H4 (cell line): ENCODE data around the gene MAPKAPK5. TPM values are rescaled to one million over a fixed set of nuclear protein-coding genes. Genes with fewer than 3 reads are reported as not detected.
"Not testable (repeated sequence)": the region's sequence is repeated elsewhere in the genome, so short reads cannot be mapped to it uniquely, and the experiment has no call there.

Experiments used
- DNase-seq: peaks from one replicate; pipeline ENCODE4 v3.0.0-alpha.2; 2015; ENCODE audit warnings: low spot score
- total RNA-seq: library from RNA; depleted of rRNA; stranded (reverse); fragments of >200 nt; shearing (Covaris generic); gene quantifications from 2 replicates; pipeline ENCODE4 v1.2.3, GENCODE V29; 2014; rRNA removed

Gene MAPKAPK5, protein sequence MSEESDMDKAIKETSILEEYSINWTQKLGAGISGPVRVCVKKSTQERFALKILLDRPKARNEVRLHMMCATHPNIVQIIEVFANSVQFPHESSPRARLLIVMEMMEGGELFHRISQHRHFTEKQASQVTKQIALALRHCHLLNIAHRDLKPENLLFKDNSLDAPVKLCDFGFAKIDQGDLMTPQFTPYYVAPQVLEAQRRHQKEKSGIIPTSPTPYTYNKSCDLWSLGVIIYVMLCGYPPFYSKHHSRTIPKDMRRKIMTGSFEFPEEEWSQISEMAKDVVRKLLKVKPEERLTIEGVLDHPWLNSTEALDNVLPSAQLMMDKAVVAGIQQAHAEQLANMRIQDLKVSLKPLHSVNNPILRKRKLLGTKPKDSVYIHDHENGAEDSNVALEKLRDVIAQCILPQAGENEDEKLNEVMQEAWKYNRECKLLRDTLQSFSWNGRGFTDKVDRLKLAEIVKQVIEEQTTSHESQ
- 29.6 and 32.3 TPM in 2 replicates for total RNA-seq

- DNase-seq: peak; percentile 89
Observed at GRCh38 chr12:111841750-111842555, at the start of gene MAPKAPK5. TSS of gene MAPKAPK5 (plus strand) at chr12:111842228. CDS start at chr12:111842734, 506 bp downstream.

DNA sequence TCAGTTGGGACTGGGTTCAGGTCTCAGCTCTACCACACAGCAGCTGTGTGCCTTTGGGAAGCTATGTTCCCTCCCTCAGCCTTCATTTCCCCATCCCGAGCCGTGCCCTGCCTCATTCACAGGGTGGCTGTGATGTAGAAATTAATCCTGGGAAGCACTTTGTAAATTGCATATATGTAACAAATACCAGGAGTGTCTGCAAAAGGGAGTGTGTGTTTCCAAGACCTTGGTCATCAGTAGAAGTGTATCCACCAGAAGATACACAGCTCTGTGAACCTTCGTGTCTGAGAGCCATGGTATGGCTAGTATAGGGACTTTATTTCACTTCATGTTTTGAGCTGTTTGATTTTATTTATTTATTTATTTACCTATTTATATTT, 49.2 kb upstream of the MAPKAPK5 start:
- DNase-seq: no peak

DNA sequence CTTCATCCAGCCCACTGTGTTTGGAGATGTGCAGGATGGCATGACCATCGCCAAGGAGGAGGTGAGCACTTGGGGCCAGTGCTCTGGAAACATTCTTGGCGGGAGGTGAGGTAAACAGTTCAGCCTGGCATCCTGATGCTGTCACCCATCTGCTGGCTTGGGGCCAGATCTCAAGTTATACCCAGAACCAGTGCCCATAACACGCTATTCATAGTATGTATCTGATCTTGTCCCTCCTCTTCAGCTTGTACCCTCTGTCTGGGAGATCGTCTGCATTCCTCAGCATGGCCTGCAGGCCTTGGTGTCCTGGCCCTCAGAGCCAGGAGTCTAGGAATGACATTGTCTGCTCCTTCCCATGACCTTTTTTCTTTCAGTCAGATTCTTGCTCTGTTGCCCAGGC, 43.8 kb upstream of the MAPKAPK5 start:
- no peak for DNase-seq

GRCh38 chr12:111799758-111800157, 42.3 kb upstream of the MAPKAPK5 start:
- DNase-seq: no peak

DNA sequence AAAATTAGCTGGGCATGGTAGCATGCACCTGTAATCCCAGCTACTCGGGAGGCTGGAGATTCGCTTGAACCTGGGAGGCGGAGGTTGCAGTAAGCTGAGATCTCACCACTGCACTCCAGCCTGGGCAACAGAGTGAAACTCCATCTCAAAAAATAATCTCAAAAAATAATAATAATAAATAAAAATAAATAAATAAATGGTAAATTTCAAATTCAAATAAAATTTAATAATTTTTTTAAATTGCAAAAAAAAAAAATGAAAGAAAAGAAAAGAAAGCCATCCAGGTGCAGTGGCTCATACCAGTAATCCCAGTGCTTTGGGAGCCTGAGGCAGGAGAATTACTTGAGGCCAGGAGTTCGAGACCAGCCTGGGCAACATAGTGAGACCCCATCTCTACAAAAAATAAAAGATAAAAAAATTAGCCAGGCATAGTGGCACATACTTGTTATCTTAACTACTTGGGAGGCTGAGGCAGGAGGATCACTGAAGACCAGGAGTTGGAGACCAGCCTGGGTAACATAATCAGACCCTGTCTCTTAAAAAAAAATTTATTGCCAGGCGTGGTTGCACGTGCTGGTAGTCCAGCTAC, 38.9 kb upstream of the MAPKAPK5 start:
- no peak for DNase-seq

- DNase-seq: no peak
Observed at GRCh38 chr12:111803851-111804250, 38.2 kb upstream of the MAPKAPK5 start.

GRCh38 chr12:111806304-111806703, 35.7 kb upstream of the MAPKAPK5 start:
- no peak for DNase-seq

GRCh38 chr12:111807232-111807631, 34.8 kb upstream of the MAPKAPK5 start:
- no peak for DNase-seq

GRCh38 chr12:111812881-111813741, 28.9 kb upstream of the MAPKAPK5 start:
- peak; percentile 81 for DNase-seq

- DNase-seq: no peak
Observed at GRCh38 chr12:111816065-111816615, 25.9 kb upstream of the MAPKAPK5 start.

DNA sequence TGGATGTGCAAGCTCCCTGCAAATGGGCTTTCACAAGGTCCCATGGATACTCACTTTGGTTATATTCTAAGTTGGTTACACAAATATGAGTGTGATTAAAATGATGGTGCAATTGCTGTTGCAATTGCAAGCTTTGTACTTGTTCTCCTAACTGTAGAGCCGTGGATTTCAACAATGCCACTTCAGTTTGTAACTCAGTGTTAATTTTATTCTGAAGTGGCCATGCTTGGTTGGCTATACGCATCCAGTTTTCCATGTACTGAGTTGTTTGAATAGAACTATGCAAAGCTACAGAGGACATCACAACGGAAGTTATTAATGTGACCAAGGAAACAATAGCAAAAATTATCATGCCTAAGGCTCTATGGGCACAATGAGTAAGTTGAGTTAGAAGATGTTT, 25.1 kb upstream of the MAPKAPK5 start:
- DNase-seq: not testable (repeated sequence)

- no peak for DNase-seq
Observed at GRCh38 chr12:111818340-111818739, 23.7 kb upstream of the MAPKAPK5 start.

DNA sequence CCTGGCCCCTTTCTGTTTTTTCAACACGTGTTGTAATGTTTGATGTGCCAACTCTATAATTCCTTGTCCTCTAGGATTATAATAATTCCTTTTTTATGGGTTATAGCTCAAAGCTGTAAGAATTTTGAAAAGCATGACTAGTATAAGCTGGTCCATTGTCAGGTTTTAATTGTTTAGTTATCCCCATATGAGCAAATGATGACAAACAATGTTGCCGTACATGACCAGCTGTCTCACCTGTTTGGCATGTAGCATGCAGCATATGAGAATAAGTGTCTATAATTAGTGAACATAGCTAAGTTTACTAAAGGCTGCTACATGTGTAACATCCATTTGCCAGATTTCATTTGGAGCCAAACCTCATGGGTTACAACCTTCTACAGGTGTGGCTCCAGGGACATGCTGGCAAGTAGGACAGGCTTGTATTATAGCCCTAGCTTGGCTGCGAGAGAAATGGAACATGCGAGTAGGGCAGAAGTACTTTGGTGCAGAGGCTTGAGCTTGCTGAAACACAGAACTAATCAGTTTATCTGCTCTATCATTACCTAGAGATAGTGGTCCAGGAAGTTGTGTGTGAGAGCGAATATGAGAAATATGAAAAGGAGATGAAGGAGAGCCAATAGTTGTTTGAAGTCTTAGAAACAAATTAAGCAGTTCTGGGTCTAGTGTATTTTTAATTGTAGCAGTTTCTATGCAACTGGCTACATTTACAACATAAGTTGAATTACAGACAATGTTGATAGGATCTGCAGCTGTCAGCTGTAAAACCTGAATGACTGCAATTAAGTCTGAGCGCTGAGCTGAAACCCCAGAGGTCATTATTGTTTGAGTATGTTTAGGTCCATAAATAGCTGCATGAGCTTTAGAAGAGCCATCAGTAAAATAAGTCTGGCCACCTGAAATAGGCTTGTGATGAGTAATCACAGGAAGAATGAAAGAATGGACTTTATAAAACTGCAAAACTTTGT, 22.6 kb upstream of the MAPKAPK5 start:
- DNase-seq: no peak

DNA sequence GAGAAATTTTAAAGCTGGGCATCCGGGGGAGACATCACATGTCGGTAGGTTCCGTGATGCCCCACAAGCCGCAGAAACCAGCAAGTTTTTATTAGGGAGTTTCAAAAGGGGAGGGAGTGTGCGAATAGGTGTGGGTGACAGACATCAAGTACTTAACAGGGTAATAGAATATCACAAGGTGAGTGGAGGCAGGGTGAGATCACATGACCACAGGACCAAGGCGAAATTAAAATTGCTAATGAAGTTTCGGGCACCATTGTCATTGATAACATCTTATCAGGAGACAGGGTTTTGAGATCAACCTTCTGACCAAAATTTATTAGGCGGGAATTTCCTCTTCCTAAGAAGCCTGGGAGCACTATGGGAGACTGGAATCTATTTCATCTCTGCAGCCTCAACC, 21.2 kb upstream of the MAPKAPK5 start:
- not testable (repeated sequence) for DNase-seq

- DNase-seq: no peak
Observed at GRCh38 chr12:111822886-111823285, 19.1 kb upstream of the MAPKAPK5 start.

DNA sequence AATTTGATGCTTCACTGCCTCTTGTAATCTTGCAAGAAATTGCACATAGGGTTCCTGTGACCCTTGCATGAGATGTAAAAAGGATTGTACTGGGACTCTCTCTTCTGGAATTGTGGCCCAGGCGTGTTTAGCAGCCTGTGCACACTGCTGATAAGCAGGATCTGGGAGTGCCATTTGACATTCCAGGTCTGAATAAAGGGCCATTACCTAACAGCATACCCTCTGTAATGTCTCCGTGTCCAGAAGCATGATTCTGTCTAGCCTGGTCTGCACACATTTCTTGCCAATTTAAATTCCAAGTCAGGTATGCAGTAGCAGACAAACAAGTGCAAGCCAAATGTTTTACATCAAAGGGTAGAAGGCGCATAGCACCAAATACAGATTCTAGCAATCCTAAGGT, 18.1 kb upstream of the MAPKAPK5 start:
- no peak for DNase-seq

DNA sequence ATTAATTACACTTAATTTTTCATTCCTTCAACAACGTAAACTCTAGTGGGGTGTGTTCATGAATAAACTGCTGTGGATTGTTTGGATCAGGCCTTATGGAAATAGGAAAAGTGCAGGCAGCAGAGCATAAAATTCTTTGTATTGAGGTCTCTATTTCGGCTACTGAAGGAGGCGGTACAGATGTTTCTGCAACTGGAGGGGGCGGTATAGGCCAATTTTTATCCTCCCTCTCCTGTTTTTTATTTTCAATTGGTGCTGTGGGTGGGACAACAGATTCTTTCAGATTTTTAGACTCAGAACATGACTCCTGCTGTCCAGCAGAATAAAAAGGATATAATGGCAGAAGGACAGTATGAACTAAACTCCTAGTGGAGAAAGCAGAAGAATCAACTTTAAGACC, 17.7 kb upstream of the MAPKAPK5 start:
- DNase-seq: not testable (repeated sequence)

GRCh38 chr12:111825509-111825908, 16.5 kb upstream of the MAPKAPK5 start:
- DNase-seq: no peak

GRCh38 chr12:111826316-111826715, 15.7 kb upstream of the MAPKAPK5 start:
- no peak for DNase-seq

DNA sequence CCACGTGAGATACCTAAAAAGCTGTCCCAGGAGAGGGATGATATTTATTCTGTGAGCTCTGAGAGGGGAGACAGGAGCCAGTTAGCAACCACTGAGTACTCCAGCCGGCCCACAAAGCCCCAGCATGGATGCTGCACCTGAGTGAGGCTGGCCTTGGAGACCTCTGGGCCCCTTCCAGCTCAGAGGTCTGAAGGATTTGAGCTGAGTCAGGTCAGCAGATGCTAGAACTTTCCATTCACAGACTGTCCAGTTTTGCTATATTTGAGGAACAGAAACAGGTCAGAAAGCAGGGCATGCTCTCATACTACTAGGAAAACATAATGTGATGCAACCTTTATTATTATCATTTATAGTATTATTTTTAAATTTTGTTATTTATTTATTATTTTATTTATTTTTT, 15.0 kb upstream of the MAPKAPK5 start:
- no peak for DNase-seq
